SU-DHL-6 (cell line): Measurements from ENCODE around the gene PTH1R.

ENCODE experiments used
- CTCF ChIP-seq: fragments of 200-600 bp; sonication (generic); IDR thresholded peaks from one replicate; pipeline ENCODE4 v1.5.1; 2017; ENCODE audit warnings: antibody characterized with exemption, mild to moderate bottlenecking, low read length, moderate library complexity; ENCODE audit not compliant: insufficient read depth, poor library complexity, severe bottlenecking
- EZH2phosphoT487 ChIP-seq: fragments of 200-600 bp; sonication (generic), shearing (Covaris generic); conservative IDR thresholded peaks from 2 replicates; pipeline ENCODE4 v1.6.1; 2018; ENCODE audit warnings: mild to moderate bottlenecking, antibody characterized with exemption, low read length, moderate library complexity, mixed read lengths

GRCh38 chr3:46866032-46866595 is 11.4 kb upstream of the PTH1R start:
- TF ChIP-seq CTCF (no peak), EZH2phosphoT487 (no peak)
